HG03460 (cell line): ENCODE data around the gene IPO8.
A peak's percentile ranks its signal among the peaks of the same experiment; 100 is the strongest.
"Not testable (repeated sequence)": the region's sequence is repeated elsewhere in the genome, so short reads cannot be mapped to it uniquely, and the experiment has no call there.

Source experiments
- ATAC-seq: cut with Tn5 transposase; IDR thresholded peaks from one replicate; pipeline ENCODE4 v1.9.1; 2021; ENCODE audit not compliant: unreplicated experiment

Gene IPO8

DNA sequence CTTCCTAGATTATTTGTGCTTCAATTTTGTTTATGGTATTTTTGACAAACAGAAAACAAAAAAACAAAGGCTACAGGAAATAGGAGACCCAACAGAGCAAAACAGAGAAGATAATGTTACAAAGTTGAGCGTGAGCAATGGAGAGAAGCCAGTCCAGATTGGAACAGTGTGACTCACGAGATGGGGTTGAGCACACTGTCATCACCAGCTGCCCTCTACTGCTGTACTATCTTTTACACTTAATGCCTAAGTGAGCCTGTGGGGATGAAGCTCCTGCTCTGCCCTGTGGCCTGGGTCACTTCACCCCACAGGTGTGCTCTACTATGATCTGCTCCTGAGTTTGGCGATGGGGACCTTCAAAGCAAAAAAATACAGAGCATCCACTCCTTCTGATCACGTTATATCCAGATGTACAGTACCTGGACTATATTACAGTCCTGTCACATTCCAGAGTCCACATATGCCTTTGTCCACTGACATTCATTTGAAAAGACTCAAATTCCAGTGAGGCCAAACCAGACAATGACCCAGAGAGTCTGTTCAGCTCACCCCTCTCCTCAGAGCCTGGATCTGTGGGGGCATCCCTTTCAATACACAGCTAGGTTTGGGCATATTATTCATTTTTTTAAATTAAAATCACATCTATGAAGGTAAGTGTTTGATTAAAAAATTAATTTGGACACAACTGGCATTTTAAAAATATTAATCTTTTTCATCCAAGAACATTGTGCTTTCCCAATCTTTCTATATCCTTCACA lies 4.4 kb downstream of the IPO8 start:
- no peak for ATAC-seq

DNA sequence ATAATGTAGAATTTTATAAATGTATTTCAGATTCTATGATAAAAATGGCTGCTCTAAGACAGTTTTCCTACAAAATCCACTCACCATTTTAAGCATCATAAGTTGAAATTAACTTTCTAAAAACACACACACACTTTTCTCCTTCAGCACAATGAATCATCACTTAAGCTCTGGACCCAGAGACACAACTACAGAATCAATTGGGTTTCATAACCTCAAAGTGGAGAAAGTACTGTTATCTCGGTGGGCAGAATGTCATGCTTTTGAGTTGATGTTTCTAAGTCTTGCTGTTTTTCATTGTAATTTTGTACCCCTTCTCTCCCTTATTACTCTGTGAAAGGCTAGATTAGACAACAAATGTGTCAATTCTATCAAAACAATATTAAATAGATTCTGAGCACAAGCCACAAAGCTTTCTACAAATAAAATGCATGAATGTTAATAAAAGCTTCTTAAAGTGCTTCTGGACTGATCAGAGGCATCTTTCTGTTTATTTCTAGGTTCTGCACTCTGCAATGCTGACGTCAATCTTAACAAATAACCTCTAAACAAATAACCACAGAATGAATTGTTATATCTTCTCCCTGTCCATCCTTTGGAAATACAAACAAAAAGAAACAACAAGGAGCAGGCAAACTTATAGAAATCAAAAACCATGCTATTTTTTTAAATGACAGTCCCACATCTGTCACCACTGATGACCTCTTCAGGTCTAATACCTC lies 8.2 kb downstream of the IPO8 start:
- ATAC-seq: no peak

DNA sequence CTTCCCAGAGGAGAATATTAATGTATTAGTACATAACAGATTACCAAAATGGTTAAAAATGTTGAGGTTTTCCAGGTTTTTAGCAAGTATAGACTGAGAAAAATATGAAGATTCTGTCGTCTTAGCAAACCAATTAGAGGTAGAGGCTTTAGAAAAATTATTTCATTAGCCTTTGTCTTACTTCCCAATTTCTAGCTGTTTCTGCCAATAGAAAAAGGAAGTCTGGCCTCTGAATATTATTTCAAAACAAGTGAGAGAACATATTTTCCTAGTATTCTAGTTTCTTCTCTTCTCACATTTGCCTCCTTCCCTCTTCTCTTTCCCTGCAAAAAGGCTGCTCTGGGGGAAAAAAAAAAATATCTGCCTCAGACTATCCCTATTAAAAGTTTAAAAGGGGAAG lies 16.4 kb downstream of the IPO8 start:
- ATAC-seq: no peak

DNA sequence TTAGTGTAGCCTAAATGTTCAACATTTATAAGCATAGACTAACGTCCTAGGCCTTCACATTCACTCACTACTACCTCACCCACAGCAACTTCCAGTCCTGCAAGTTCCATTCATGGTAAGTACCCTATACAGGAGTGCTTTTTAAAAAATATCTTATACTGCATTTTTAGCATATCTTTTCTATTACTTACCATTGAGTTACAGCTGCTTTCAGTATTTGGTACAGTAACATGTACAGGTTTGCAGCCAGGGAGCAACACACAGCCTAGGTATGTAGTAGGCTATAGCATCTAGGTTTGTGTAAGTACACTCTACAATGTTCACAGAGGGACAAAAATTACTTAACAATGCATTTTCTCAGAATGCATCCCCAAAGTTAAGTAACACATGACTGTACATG lies 17.4 kb downstream of the IPO8 start:
- ATAC-seq: no peak

DNA sequence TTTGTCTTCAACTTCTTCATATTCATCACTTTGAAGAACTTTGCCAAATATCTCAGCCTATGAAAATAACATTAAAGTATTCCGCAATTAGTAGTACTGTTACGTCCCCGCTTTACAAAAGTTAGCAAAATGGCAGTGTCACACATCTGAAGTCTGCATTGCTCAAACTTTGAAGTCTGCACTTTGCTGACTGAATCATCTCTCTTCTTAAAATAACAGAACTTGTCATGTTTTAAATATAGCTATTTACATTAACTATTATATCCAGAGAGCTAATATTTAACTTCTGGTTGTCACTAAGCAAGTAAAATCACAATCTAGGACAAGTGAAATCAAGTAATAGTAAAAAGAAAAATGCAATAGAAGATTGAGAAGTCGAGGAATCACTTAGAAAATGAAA lies 34.5 kb downstream of the IPO8 start:
- peak; percentile 52 for ATAC-seq

DNA sequence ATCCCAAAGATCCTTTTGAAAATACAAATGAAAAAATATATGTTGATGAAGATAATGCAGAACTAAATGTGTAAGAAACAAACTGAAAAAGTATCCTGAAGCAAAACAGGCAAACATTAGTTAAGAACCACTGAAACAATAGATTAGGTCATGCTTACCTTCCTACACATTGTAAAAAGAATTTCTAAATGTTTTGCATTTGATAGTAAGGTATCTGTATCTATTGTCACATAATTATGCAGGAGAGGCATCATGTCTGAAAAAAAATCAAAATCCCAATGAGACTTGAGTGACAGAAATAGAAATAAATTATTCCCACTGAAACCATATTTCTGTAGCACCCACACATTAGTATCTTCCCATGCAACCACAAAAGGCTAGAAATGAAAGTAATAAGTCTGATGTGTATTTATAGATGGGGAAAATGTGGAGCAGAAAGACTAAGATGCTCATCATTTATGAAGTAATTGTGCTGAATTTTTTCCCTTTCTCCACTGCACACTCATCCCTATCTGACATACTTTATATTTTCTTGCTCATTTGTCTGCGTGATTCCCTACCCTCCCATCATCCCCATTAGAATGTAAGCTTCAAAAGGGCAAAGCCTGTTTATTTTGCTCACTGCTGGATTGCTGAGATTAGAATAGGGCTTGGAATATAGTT lies 43.5 kb downstream of the IPO8 start:
- ATAC-seq: no peak

DNA sequence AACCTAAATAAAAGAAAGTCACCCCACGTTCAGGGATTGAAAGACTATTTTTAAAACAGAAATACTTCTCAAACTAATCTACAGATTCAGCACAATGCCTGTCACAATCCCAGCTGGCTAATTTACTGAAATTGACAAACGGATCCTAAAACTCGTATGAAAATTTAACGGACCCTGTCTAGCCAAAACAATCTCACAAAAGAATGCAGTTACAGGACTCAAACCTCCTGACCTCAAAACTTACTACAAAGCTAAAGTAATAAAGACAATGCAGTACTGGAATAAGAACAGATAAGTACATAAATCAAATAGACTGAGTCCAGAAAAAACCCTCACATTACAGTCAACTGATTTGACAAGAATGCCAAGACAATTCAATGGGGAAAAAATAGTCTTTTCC lies 48.8 kb downstream of the IPO8 start:
- ATAC-seq: no peak

DNA sequence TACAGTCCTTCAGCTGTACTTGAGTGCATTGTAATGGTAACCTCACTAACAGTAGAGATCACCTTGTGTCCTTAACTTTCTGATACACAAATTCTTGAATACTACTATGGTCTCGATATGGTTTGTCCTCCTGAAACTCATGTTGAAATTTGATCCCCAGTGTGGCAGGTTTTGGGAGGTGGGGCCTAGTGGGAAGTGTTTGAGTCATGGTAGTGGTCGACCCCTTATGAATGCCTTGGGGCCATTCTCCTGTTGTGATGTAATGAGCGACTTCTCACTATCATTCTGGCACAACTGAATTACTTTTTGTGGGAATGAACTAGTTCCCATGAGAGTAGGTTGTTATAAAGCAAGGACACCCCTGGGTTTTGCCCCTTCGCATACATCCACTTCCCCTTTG lies 52.3 kb downstream of the IPO8 start:
- no peak for ATAC-seq

DNA sequence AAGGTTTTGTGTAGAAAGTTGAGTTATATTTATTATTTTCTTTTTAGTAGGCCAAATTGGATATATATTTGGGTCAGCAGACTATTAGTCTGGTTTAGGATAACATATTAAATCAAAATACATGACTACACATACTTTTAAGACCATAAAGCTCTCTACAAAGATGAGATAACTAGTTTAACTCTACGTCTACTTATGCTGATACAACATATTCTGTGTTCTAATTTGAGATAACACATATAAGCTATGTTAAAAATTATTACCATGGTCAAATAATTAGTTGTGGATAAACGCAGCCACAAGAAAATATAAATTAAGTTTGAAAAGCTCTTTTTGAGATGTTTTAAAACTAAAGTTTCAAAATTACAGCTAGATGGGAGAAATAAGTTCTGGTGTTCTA lies 55.3 kb downstream of the IPO8 start:
- ATAC-seq: no peak

DNA sequence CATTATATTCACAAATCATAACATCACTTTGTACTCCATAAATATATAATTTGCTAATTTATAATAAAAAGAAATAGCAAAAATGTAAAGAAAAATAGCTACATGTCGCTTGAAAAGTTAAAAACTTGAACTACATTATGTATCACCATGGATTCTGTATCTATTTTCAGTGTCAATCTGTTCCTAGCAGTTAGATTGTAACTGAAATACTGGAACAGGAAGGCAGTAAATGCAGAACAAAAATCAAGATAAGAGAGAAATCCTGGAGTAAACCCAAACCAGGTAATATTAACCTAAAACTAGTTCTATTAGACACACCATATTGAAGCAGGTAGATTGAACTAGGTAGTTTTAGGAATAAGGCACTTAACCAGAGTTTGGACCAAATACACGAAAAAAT lies 60.3 kb downstream of the IPO8 start:
- no peak for ATAC-seq

DNA sequence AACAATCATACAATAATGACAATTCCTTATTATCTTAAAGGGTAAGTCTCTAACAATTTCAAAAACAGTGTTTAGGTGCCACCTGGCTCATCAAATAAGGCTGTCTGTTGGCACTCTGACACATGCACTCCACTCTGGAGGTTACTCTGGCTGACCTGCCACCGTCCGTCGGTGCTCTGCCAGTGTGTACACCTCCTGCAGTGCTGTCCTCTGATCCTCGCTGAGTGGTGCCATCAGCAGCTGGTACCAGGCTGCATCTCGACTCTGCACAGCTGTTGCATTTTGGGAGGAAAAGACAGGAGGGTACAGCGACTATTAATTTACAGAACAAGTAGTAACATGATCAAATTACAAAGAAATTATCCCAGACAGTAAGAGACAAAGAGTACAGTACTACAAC lies 63.9 kb downstream of the IPO8 start:
- no peak for ATAC-seq

DNA sequence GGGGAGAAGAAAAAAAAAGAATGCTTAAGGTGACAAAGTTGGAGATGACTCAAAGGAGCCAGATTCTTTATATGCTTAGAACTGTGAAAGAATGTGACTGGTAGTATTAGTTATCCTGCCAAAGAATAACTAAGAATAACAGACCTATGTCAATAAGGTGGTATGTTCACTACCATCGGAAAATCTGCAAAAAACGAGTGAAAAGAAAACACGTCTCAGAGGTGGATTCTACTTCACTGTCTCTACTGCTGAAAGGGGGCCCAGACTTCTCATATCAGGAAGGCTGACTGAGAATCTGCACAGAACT lies 64.7 kb downstream of the IPO8 start:
- ATAC-seq: no peak

DNA sequence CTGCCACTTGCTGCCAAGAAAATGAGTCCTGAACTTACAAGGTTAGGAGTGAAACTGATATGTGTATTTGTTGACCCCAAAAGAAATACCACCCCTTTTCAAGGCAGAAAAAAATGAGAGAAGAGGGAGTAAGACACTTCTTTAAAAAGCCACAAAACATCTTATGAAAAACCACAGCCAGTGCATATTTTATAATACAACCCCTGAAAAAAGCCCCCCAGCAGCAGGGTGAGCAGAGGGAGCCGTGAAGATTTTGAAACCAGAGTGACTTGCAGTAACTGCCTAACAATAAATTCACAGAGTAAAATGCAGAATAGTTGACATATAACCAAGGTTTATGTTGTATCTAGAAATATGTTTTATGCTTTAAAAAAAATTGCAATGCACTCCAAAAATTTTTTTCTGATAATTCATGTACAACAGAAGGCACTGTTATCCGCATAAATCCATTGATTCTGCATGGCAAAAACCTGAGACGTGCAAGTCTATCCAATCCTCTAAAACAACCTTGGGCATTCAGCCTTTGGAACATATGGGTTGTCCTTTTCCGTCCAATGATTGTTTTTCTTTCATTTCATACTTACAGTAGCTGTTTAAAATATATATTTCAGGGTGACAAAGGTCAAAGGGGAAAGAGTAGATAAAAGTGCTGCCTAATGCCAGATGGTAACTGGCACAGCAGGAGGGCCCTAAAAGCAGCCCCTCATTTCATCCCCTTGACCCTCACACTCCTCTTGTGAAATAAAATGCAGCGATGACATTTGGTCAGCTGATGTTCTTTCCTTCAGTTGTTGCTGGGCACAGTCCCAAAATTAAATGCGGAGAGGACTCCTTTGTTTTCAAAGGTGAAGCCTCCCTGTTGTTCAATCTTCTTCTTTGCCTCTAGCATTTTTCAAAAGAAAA lies 65.3 kb downstream of the IPO8 start:
- no peak for ATAC-seq

DNA sequence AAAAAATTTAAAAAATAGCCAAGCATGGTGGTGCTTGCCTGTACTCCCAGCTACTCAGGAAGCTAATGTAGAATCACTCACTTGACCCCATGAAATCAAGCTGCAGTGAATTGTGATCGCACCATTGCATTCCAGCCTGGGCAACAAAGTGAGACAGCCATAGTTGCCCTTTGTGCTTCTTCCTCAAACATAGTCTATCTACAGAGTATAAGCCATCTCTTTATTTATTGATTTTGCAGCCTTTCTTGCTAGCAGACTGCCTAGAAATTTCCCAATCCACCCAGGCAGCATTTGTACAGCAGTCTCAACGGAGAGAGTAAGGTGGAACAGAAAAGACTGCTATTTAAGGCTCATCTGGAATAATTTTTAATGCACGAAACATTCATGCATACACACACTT lies 68.8 kb downstream of the IPO8 start:
- ATAC-seq: no peak

DNA sequence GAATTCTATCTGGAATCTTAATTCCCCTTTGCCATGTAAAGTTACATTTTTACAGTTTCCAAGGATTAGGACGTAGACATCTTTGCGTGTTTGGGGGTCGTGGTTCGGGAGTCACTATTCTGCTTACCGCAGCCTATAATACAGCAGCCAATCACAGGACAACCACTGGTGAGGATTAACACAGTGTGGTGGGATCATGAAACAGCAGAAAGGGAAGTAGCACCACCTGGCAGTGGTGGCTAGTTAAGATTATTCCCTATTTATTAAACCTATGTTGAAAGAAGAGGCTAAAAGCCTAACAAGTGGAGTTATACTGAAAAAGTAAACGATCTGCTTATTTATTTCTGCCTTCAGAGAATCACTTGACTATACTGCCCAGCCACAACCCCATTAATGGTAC lies 71.7 kb downstream of the IPO8 start:
- ATAC-seq: no peak

DNA sequence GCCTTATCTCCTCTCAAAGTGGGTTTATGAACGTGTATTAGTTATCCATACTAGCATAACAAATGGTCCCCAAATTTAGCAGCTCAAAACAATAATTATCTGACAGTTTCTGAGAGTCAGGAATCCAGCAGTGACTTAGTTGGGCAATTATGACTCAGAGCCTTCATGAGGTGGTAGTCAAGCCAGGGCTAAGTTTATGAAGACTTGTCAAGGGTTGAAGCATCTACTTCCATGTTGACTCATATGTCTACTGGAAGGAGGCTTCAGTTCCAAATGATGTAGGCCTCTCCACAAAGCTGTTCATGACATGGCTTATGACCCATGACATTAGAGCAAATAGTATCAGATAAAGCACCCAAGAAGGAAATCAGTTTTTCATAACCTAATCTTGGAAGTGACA lies 73.2 kb downstream of the IPO8 start:
- ATAC-seq: peak; percentile 75

DNA sequence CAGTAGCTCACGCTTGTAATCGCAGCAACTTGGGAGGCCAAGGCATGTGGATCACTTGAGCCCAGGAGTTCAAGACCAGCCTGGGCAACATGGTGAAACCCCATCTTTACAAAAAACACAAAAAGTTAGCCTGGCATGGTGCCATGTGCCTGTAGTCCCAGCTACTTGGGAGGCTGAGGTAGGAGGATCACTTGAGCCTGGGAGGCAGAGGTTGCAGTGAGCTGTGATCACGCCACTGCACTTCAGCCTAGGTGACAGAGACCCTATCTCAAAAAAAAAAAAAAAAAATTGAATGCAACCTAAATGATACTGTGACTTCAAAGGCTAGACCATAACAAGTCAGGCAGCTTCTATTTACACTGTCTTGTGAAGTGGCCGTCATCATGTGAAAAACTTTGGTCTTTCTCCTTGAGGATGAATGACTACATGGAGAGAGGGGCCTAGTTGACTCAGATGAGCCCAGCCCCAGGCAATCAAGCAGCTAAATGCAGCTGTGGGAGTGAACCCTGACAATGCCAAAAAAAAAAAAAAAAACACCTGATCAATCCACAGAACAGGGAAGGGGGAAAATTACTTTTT lies 73.9 kb downstream of the IPO8 start:
- ATAC-seq: not testable (repeated sequence)

DNA sequence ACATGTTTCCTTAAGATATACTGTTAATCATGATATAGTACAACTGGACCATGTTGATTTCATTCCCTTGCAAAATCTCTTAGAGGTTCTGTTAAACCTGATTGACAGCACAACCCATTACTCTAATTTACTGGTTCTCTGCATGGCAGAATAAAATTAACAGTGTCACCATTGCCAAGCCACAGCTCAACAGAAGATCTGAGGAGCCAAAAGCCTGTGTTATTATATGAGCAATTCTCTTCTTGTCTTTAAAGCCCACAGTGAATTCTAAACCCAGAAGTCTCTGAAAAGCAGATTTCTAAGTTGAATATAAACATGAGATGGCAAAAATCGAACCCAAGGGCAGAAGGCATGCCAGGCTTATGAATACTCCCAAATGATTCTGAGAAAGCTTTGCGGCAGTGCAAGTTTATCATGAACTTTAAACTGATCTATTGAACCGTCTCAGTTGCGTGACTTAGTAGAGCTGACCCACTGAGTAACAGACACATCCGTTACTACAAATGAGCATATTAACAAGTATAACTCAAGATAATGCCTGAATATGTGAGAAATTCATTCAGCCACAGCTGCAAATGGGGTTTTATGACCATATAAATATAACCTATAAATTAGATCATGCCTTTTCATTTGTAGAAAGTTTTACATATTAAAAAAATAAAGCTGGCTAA lies 78.2 kb downstream of the IPO8 start:
- no peak for ATAC-seq

DNA sequence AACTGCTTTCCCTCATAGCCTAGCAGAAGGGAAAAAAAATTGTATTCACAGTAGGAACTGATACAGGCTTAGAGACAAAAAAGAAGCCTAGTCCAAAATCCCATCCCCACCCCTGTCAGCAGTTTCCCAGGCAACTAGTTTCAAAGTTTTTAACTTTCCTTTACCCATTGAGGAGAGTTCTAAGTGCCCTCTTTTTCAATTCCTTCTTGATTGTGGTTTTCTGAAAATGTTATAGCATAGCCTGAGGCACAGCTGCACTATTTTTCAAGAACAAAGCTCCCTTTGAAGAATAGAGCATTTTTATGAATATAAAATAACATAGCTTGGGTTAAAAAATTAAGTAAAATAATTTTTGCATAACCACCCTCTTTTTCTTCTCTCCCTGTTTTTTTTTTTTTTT lies 81.6 kb downstream of the IPO8 start:
- ATAC-seq: no peak

DNA sequence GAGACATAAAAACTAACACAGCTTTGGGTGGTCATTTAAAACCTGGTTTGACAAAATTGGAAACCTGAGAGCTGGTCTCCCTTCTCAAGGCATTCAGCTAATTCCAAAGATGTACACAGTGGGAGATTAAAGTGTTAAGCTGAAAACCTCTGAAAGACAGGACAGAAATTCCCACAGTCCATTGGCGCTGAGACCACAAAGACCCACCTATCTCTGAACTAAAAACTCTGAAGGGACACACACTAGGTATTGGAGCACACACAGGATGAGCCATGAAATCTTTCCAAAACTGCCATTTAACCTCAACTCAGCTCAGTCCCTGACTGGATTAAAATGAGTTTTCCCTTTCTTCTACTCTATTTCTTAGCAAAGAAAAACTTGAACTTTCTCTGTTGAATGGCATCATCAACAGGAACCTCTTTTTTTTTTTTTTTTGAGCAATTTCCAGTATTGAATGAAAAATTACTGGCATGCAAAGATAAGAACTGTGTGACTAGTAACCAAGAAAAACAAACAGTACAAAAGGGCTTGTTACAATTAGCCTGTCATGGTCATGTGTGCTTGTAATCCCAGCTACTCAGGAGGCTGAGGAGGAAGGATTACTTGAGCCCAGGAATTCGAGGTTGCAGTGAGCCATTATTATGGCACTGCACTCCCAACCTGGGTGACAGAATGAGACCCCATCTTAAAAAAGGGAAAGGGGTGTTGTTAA lies 82.4 kb downstream of the IPO8 start:
- ATAC-seq: no peak
